Measurements from ENCODE around the gene SEL1L2. TPM values are rescaled to one million over a fixed set of nuclear protein-coding genes. Genes with fewer than 3 reads are reported as not detected.

SEL1L2 gene
- total RNA-seq, 1 experiment from 2014 or later: not detected

DNA sequence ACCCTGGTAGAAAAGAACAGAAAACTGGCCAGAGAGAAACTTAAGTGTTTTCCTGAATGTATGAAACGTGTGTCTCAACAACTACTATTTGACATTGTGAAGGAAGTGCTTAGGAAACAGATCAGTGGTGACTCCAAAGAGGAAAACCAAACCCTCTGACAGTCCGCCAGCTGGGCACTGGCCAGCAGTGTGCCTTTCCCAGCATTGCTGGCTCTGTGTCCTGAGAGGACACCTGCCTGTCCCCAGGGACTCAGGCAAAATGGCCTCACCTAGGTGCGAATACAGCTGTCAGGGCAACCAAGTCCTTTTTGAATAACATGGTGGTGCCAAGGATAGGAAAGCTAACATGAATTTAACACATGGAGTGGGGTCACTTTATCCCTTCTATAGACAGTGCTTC, 133.1 kb downstream of the SEL1L2 start:
- POLR2A ChIA-PET: no interaction called here
- H3K27me3 Mint-ChIP-seq (ENCODE audit: insufficient read depth, unreplicated experiment): peaks cover 42% of the 10 kb centered on the region
- intact Hi-C loops (cut with micrococcal nuclease; ENCODE audit: unreplicated experiment): no loop called here
- Histone ChIP-seq H3K27me3 (replicated peaks; ENCODE audit: control insufficient read depth, insufficient read depth, low read length) (no peaks in the 10 kb centered on the region; the same call in 1 of the 2 replicates), H3K4me1 (no peaks in the 10 kb centered on the region), H3K36me3 (ENCODE audit: control insufficient read depth, insufficient read depth, low read length) (no peaks in the 10 kb centered on the region), H3K4me3 (ENCODE audit: low read depth, low read length) (no peak overlapping the region), H3K9me3 (no peaks in the 10 kb centered on the region)
- H3K36me3 Mint-ChIP-seq (ENCODE audit: insufficient read depth, unreplicated experiment): no peaks in the 10 kb centered on the region
- no peaks in the 10 kb centered on the region for H3K9me3 Mint-ChIP-seq (ENCODE audit: unreplicated experiment)
- no peaks in the 10 kb centered on the region for H3K4me1 Mint-ChIP-seq (ENCODE audit: low read depth, unreplicated experiment)
- no peak overlapping the region for H3K4me3 Mint-ChIP-seq (ENCODE audit: unreplicated experiment)
- no peak for DNase-seq
- CTCF ChIA-PET: no interaction called here
- BruUV-seq (replicated peaks): no TSS peak
- no peak for TF ChIP-seq CTCF (IDR thresholded peaks at IDR 0.05; ENCODE audit: insufficient read depth in 1 of 2, low read depth in 1 of 2, low read length in 1 of 2, severe bottlenecking in 1 of 2, unreplicated experiment in 1 of 2)
- H3K27ac Mint-ChIP-seq (ENCODE audit: unreplicated experiment): no peak overlapping the region

- Histone ChIP-seq H3K4me1 (no peaks in the 10 kb centered on the region), H3K36me3 (ENCODE audit: control insufficient read depth, insufficient read depth, low read length) (no peaks in the 10 kb centered on the region), H3K4me3 (ENCODE audit: low read depth, low read length) (no peak overlapping the region), H3K9me3 (no peaks in the 10 kb centered on the region), H3K27me3 (replicated peaks; ENCODE audit: control insufficient read depth, insufficient read depth, low read length) (no peaks in the 10 kb centered on the region; the same call in 1 of the 2 replicates)
- H3K9me3 Mint-ChIP-seq (ENCODE audit: unreplicated experiment): no peaks in the 10 kb centered on the region
- no peak for DNase-seq
- no peak overlapping the region for H3K4me3 Mint-ChIP-seq (ENCODE audit: unreplicated experiment)
- no peak overlapping the region for H3K27ac Mint-ChIP-seq (ENCODE audit: unreplicated experiment)
- TF ChIP-seq CTCF (IDR thresholded peaks at IDR 0.05; ENCODE audit: insufficient read depth in 1 of 2, low read depth in 1 of 2, low read length in 1 of 2, severe bottlenecking in 1 of 2, unreplicated experiment in 1 of 2): no peak
- CTCF ChIA-PET: interaction anchor here (0.6 kb wide), 1 partner anchor 9 kb away, joined by 3 read pairs; no protein-coding TSS in a partner anchor
- POLR2A ChIA-PET: no interaction called here
- peaks cover 42% of the 10 kb centered on the region for H3K27me3 Mint-ChIP-seq (ENCODE audit: insufficient read depth, unreplicated experiment)
- no peaks in the 10 kb centered on the region for H3K36me3 Mint-ChIP-seq (ENCODE audit: insufficient read depth, unreplicated experiment)
- no peaks in the 10 kb centered on the region for H3K4me1 Mint-ChIP-seq (ENCODE audit: low read depth, unreplicated experiment)
- BruUV-seq (replicated peaks): no TSS peak
- intact Hi-C loops (cut with micrococcal nuclease; ENCODE audit: unreplicated experiment): no loop called here
Measured at GRCh38 chr20:13856354-13856753, 134.1 kb downstream of the SEL1L2 start.

GRCh38 chr20:13855613-13856012, 134.8 kb downstream of the SEL1L2 start:
- POLR2A ChIA-PET: no interaction called here

More at GRCh38 chr20:13855613-13856012, 134.8 kb downstream of the SEL1L2 start:
- H3K4me1 Mint-ChIP-seq (ENCODE audit: low read depth, unreplicated experiment): no peaks in the 10 kb centered on the region
- intact Hi-C loops (cut with micrococcal nuclease; ENCODE audit: unreplicated experiment): no loop called here
- CTCF ChIA-PET: no interaction called here
- no peak for DNase-seq
- TF ChIP-seq CTCF (IDR thresholded peaks at IDR 0.05; ENCODE audit: insufficient read depth in 1 of 2, low read depth in 1 of 2, low read length in 1 of 2, severe bottlenecking in 1 of 2, unreplicated experiment in 1 of 2): no peak
- Histone ChIP-seq H3K27me3 (replicated peaks; ENCODE audit: control insufficient read depth, insufficient read depth, low read length) (no peaks in the 10 kb centered on the region; the same call in 1 of the 2 replicates), H3K4me3 (ENCODE audit: low read depth, low read length) (no peak overlapping the region), H3K9me3 (no peaks in the 10 kb centered on the region), H3K36me3 (ENCODE audit: control insufficient read depth, insufficient read depth, low read length) (no peaks in the 10 kb centered on the region), H3K4me1 (no peaks in the 10 kb centered on the region)
- peaks cover 39% of the 10 kb centered on the region for H3K27me3 Mint-ChIP-seq (ENCODE audit: insufficient read depth, unreplicated experiment)
- no peak overlapping the region for H3K4me3 Mint-ChIP-seq (ENCODE audit: unreplicated experiment)
- no TSS peak for BruUV-seq (replicated peaks)
- H3K27ac Mint-ChIP-seq (ENCODE audit: unreplicated experiment): no peak overlapping the region
- H3K36me3 Mint-ChIP-seq (ENCODE audit: insufficient read depth, unreplicated experiment): no peaks in the 10 kb centered on the region
- no peaks in the 10 kb centered on the region for H3K9me3 Mint-ChIP-seq (ENCODE audit: unreplicated experiment)

All from Caco-2 (cell line).